Measurements from ENCODE around the gene DPP6.

DPP6 gene

GRCh38 chr7:154860621-154861375 is 808.6 kb downstream of the DPP6 start:
- Histone ChIP-seq H3K36me3 (ENCODE audit: control insufficient read depth, insufficient read depth, low read length) (no peaks in the 10 kb centered on the region), H3K27ac (ENCODE audit: low read depth, low read length) (no peak overlapping the region), H3K4me1 (ENCODE audit: control insufficient read depth, insufficient read depth, low read length) (peaks cover 6% of the 10 kb centered on the region; the same call in 1 of the 2 replicates), H3K9me3 (ENCODE audit: control insufficient read depth, insufficient read depth, low read depth, low read length) (no peaks in the 10 kb centered on the region), H3K9ac (ENCODE audit: low read length) (no peak overlapping the region), H3K27me3 (ENCODE audit: control insufficient read depth, insufficient read depth, low read length) (no peaks in the 10 kb centered on the region), H3K4me3 (ENCODE audit: low read depth, low read length) (no peak overlapping the region)

GRCh38 chr7:154861589-154861988 is 809.4 kb downstream of the DPP6 start:
- no peak overlapping the region for H3K4me3 ChIP-seq (ENCODE audit: low read depth, low read length)
- H3K27ac ChIP-seq (ENCODE audit: low read depth, low read length): no peak overlapping the region
- H3K9me3 ChIP-seq (ENCODE audit: control insufficient read depth, insufficient read depth, low read depth, low read length): no peaks in the 10 kb centered on the region
- peaks cover 6% of the 10 kb centered on the region; the same call in 1 of the 2 replicates for H3K4me1 ChIP-seq (ENCODE audit: control insufficient read depth, insufficient read depth, low read length)
- no peaks in the 10 kb centered on the region; the same call in 1 of the 2 replicates for H3K27me3 ChIP-seq (ENCODE audit: control insufficient read depth, insufficient read depth, low read length)
- H3K9ac ChIP-seq (ENCODE audit: low read length): no peak overlapping the region
- no peaks in the 10 kb centered on the region for H3K36me3 ChIP-seq (ENCODE audit: control insufficient read depth, insufficient read depth, low read length)

- H3K9ac ChIP-seq (ENCODE audit: low read length): no peak overlapping the region
- H3K4me3 ChIP-seq (ENCODE audit: low read depth, low read length): no peak overlapping the region
- H3K27ac ChIP-seq (ENCODE audit: low read depth, low read length): no peak overlapping the region
- no peaks in the 10 kb centered on the region; the same call in 1 of the 2 replicates for H3K27me3 ChIP-seq (ENCODE audit: control insufficient read depth, insufficient read depth, low read length)
- H3K4me1 ChIP-seq (ENCODE audit: control insufficient read depth, insufficient read depth, low read length): peaks cover 6% of the 10 kb centered on the region; the same call in 1 of the 2 replicates
- no peaks in the 10 kb centered on the region for H3K9me3 ChIP-seq (ENCODE audit: control insufficient read depth, insufficient read depth, low read depth, low read length)
- no peaks in the 10 kb centered on the region for H3K36me3 ChIP-seq (ENCODE audit: control insufficient read depth, insufficient read depth, low read length)
These were observed 810.1 kb downstream of the DPP6 start for GRCh38 chr7:154862153-154862791.

- Histone ChIP-seq H3K4me3 (ENCODE audit: low read depth, low read length) (no peak overlapping the region), H3K36me3 (ENCODE audit: control insufficient read depth, insufficient read depth, low read length) (no peaks in the 10 kb centered on the region), H3K27ac (ENCODE audit: low read depth, low read length) (no peak overlapping the region), H3K9ac (ENCODE audit: low read length) (no peak overlapping the region), H3K27me3 (ENCODE audit: control insufficient read depth, insufficient read depth, low read length) (peaks cover 12% of the 10 kb centered on the region), H3K9me3 (ENCODE audit: control insufficient read depth, insufficient read depth, low read depth, low read length) (no peaks in the 10 kb centered on the region), H3K4me1 (ENCODE audit: control insufficient read depth, insufficient read depth, low read length) (peaks cover 10% of the 10 kb centered on the region)
These were observed 811.7 kb downstream of the DPP6 start for GRCh38 chr7:154863766-154864522.

- Histone ChIP-seq H3K4me1 (ENCODE audit: control insufficient read depth, insufficient read depth, low read length) (peaks cover 14% of the 10 kb centered on the region), H3K27me3 (ENCODE audit: control insufficient read depth, insufficient read depth, low read length) (peaks cover 13% of the 10 kb centered on the region), H3K36me3 (ENCODE audit: control insufficient read depth, insufficient read depth, low read length) (no peaks in the 10 kb centered on the region), H3K9ac (ENCODE audit: low read length) (no peak overlapping the region), H3K9me3 (ENCODE audit: control insufficient read depth, insufficient read depth, low read depth, low read length) (no peaks in the 10 kb centered on the region), H3K4me3 (ENCODE audit: low read depth, low read length) (no peak overlapping the region), H3K27ac (ENCODE audit: low read depth, low read length) (no peak overlapping the region)
These were observed 812.3 kb downstream of the DPP6 start for GRCh38 chr7:154864523-154864891.

GRCh38 chr7:154865984-154866685 is 813.9 kb downstream of the DPP6 start:
- H3K4me1 ChIP-seq (ENCODE audit: control insufficient read depth, insufficient read depth, low read length): peaks cover 17% of the 10 kb centered on the region
- no peak overlapping the region for H3K4me3 ChIP-seq (ENCODE audit: low read depth, low read length)
- no peak overlapping the region for H3K27ac ChIP-seq (ENCODE audit: low read depth, low read length)
- H3K36me3 ChIP-seq (ENCODE audit: control insufficient read depth, insufficient read depth, low read length): no peaks in the 10 kb centered on the region
- H3K27me3 ChIP-seq (ENCODE audit: control insufficient read depth, insufficient read depth, low read length): peaks cover 13% of the 10 kb centered on the region
- H3K9me3 ChIP-seq (ENCODE audit: control insufficient read depth, insufficient read depth, low read depth, low read length): no peaks in the 10 kb centered on the region
- no peak overlapping the region for H3K9ac ChIP-seq (ENCODE audit: low read length)

GRCh38 chr7:154867068-154867467 is 814.9 kb downstream of the DPP6 start:
- no peak overlapping the region for H3K4me3 ChIP-seq (ENCODE audit: low read depth, low read length)
- peaks cover 25% of the 10 kb centered on the region for H3K4me1 ChIP-seq (ENCODE audit: control insufficient read depth, insufficient read depth, low read length)
- peaks cover 13% of the 10 kb centered on the region for H3K27me3 ChIP-seq (ENCODE audit: control insufficient read depth, insufficient read depth, low read length)
- H3K9ac ChIP-seq (ENCODE audit: low read length): no peak overlapping the region
- H3K9me3 ChIP-seq (ENCODE audit: control insufficient read depth, insufficient read depth, low read depth, low read length): no peaks in the 10 kb centered on the region
- no peak overlapping the region for H3K27ac ChIP-seq (ENCODE audit: low read depth, low read length)
- H3K36me3 ChIP-seq (ENCODE audit: control insufficient read depth, insufficient read depth, low read length): no peaks in the 10 kb centered on the region

- Histone ChIP-seq H3K4me1 (ENCODE audit: control insufficient read depth, insufficient read depth, low read length) (peaks cover 25% of the 10 kb centered on the region), H3K4me3 (ENCODE audit: low read depth, low read length) (no peak overlapping the region), H3K27ac (ENCODE audit: low read depth, low read length) (no peak overlapping the region), H3K36me3 (ENCODE audit: control insufficient read depth, insufficient read depth, low read length) (no peaks in the 10 kb centered on the region), H3K9me3 (ENCODE audit: control insufficient read depth, insufficient read depth, low read depth, low read length) (no peaks in the 10 kb centered on the region), H3K9ac (ENCODE audit: low read length) (peak overlapping the region; percentile 2), H3K27me3 (ENCODE audit: control insufficient read depth, insufficient read depth, low read length) (peaks cover 13% of the 10 kb centered on the region)
These were observed 816.7 kb downstream of the DPP6 start for GRCh38 chr7:154868921-154869320.

- H3K36me3 ChIP-seq (ENCODE audit: control insufficient read depth, insufficient read depth, low read length): no peaks in the 10 kb centered on the region
- no peaks in the 10 kb centered on the region for H3K9me3 ChIP-seq (ENCODE audit: control insufficient read depth, insufficient read depth, low read depth, low read length)
- H3K4me1 ChIP-seq (ENCODE audit: control insufficient read depth, insufficient read depth, low read length): peaks cover 29% of the 10 kb centered on the region
- peak overlapping the region; percentile 2 for H3K9ac ChIP-seq (ENCODE audit: low read length)
- no peak overlapping the region for H3K27ac ChIP-seq (ENCODE audit: low read depth, low read length)
- H3K27me3 ChIP-seq (ENCODE audit: control insufficient read depth, insufficient read depth, low read length): peaks cover 13% of the 10 kb centered on the region
- no peak overlapping the region for H3K4me3 ChIP-seq (ENCODE audit: low read depth, low read length)
These were observed 817.2 kb downstream of the DPP6 start for GRCh38 chr7:154869436-154869835.

GRCh38 chr7:154871507-154871906 is 819.3 kb downstream of the DPP6 start:
- no peaks in the 10 kb centered on the region for H3K9me3 ChIP-seq (ENCODE audit: control insufficient read depth, insufficient read depth, low read depth, low read length)
- peaks cover 29% of the 10 kb centered on the region for H3K4me1 ChIP-seq (ENCODE audit: control insufficient read depth, insufficient read depth, low read length)
- H3K4me3 ChIP-seq (ENCODE audit: low read depth, low read length): no peak overlapping the region
- no peaks in the 10 kb centered on the region for H3K36me3 ChIP-seq (ENCODE audit: control insufficient read depth, insufficient read depth, low read length)
- H3K27me3 ChIP-seq (ENCODE audit: control insufficient read depth, insufficient read depth, low read length): peaks cover 13% of the 10 kb centered on the region
- H3K27ac ChIP-seq (ENCODE audit: low read depth, low read length): no peak overlapping the region
- H3K9ac ChIP-seq (ENCODE audit: low read length): no peak overlapping the region
